Measurements from ENCODE around the gene PPARA. TPM values are rescaled to one million over a fixed set of nuclear protein-coding genes. Genes with fewer than 3 reads are reported as not detected.
"Not testable (repeated sequence)": the region's sequence is repeated elsewhere in the genome, so short reads cannot be mapped to it uniquely, and the experiment has no call there.

Gene PPARA
- total RNA-seq, 1 donor from 2014 or later, result 101 TPM

- no peak for TF ChIP-seq CTCF (IDR thresholded peaks at IDR 0.05; ENCODE audit: borderline replicate concordance)
- Histone ChIP-seq H3K4me1 (peaks cover 5% of the 10 kb centered on the region), H3K9me3 (replicated peaks) (no peaks in the 10 kb centered on the region), H3K27me3 (ENCODE audit: low read depth) (no peaks in the 10 kb centered on the region), H3K36me3 (no peaks in the 10 kb centered on the region), H3K4me3 (no peak overlapping the region), H3K27ac (replicated peaks) (no peak overlapping the region)
- no peak for DNase-seq
- intact Hi-C loops (cut with micrococcal nuclease), result no loop called here
Observed at GRCh38 chr22:46260038-46260437, 109.7 kb downstream of the PPARA start.

GRCh38 chr22:46262449-46263215 is 112.3 kb downstream of the PPARA start:
- DNase-seq, result peak; percentile 72
- peak; percentile 46 for TF ChIP-seq CTCF (IDR thresholded peaks at IDR 0.05; ENCODE audit: borderline replicate concordance)
- H3K4me1 ChIP-seq, result peaks cover 19% of the 10 kb centered on the region
- H3K27ac ChIP-seq (replicated peaks), result no peak overlapping the region
- no peaks in the 10 kb centered on the region for H3K9me3 ChIP-seq (replicated peaks)
- intact Hi-C loops (cut with micrococcal nuclease), result no loop called here
- no peaks in the 10 kb centered on the region for H3K27me3 ChIP-seq (ENCODE audit: low read depth)
- no peaks in the 10 kb centered on the region for H3K36me3 ChIP-seq
- H3K4me3 ChIP-seq, result peak overlapping the region; percentile 51

GRCh38 chr22:46263216-46263590 is 112.9 kb downstream of the PPARA start, which contains the start of gene PKDREJ:
Gene PKDREJ, minus strand, starts transcription at chr22:46263343. Its CDS starts 21 bp downstream, at chr22:46263322.
- intact Hi-C loops (cut with micrococcal nuclease), result no loop called here
- Histone ChIP-seq H3K36me3 (no peaks in the 10 kb centered on the region), H3K9me3 (replicated peaks) (no peaks in the 10 kb centered on the region), H3K27ac (replicated peaks) (no peak within 1 kb of the TSS), H3K27me3 (ENCODE audit: low read depth) (no peaks in the 10 kb centered on the region), H3K4me1 (peaks cover 23% of the 10 kb centered on the region), H3K4me3 (peak within 1 kb of the TSS; percentile 51)
- no peak for TF ChIP-seq CTCF (IDR thresholded peaks at IDR 0.05; ENCODE audit: borderline replicate concordance)
- no peak for DNase-seq

GRCh38 chr22:46264520-46264919 is 114.2 kb downstream of the PPARA start:
- H3K36me3 ChIP-seq; H3K4me3 ChIP-seq; DNase-seq; H3K27ac ChIP-seq (replicated peaks); intact Hi-C loops (cut with micrococcal nuclease); H3K9me3 ChIP-seq (replicated peaks); H3K27me3 ChIP-seq (ENCODE audit: low read depth): not testable (repeated sequence)
- H3K4me1 ChIP-seq, result peaks cover 36% of the 10 kb centered on the region

- intact Hi-C loops (cut with micrococcal nuclease); H3K9me3 ChIP-seq (replicated peaks); DNase-seq; H3K36me3 ChIP-seq; H3K27me3 ChIP-seq (ENCODE audit: low read depth); H3K4me3 ChIP-seq; H3K27ac ChIP-seq (replicated peaks): not testable (repeated sequence)
- peaks cover 44% of the 10 kb centered on the region for H3K4me1 ChIP-seq
Observed at GRCh38 chr22:46265627-46266026, 115.3 kb downstream of the PPARA start.

GRCh38 chr22:46267431-46268279 is 117.3 kb downstream of the PPARA start, which contains the start of gene TTC38:
Gene TTC38, plus strand, starts transcription at chr22:46268008. Its CDS starts 32 bp downstream, at chr22:46268040.
- Histone ChIP-seq H3K4me1 (peaks cover 44% of the 10 kb centered on the region), H3K4me3 (peak within 1 kb of the TSS; percentile 86), H3K27me3 (ENCODE audit: low read depth) (no peaks in the 10 kb centered on the region), H3K36me3 (peaks cover 15% of the 10 kb centered on the region), H3K27ac (replicated peaks) (peak within 1 kb of the TSS; percentile 95), H3K9me3 (replicated peaks) (no peaks in the 10 kb centered on the region)
- intact Hi-C loops (cut with micrococcal nuclease), result no loop called here
- no peak for TF ChIP-seq CTCF (IDR thresholded peaks at IDR 0.05; ENCODE audit: borderline replicate concordance)
- peak; percentile 96 for DNase-seq

Data from left ventricle myocardium inferior (tissue), 1 donor.